ENCODE data around the gene RELT.

The RELT gene

GRCh38 chr11:73391665-73392064, 15.5 kb downstream of the RELT start:
- DNase-seq (ENCODE audit: low read depth, low spot score): no peak

- no peak for DNase-seq (ENCODE audit: low read depth, low spot score)
These were observed 16.2 kb downstream of the RELT start for GRCh38 chr11:73392108-73393010.

GRCh38 chr11:73393011-73393380, 16.8 kb downstream of the RELT start:
- DNase-seq (ENCODE audit: low read depth, low spot score): no peak

- peak; percentile 91 for DNase-seq (ENCODE audit: low read depth, low spot score)
These were observed 17.5 kb downstream of the RELT start for GRCh38 chr11:73393479-73394415.

GRCh38 chr11:73394416-73395296, 18.5 kb downstream of the RELT start:
- no peak for DNase-seq (ENCODE audit: low read depth, low spot score)

- DNase-seq (ENCODE audit: low read depth, low spot score): no peak
These were observed 19.4 kb downstream of the RELT start for GRCh38 chr11:73395297-73396208.

GRCh38 chr11:73396251-73396930, 20.2 kb downstream of the RELT start:
- no peak for DNase-seq (ENCODE audit: low read depth, low spot score)

GRCh38 chr11:73396985-73397384, 20.8 kb downstream of the RELT start:
- DNase-seq (ENCODE audit: low read depth, low spot score): no peak

- no peak for DNase-seq (ENCODE audit: low read depth, low spot score)
These were observed 21.4 kb downstream of the RELT start for GRCh38 chr11:73397468-73398131.

GRCh38 chr11:73398132-73398526, 21.9 kb downstream of the RELT start:
- no peak for DNase-seq (ENCODE audit: low read depth, low spot score)

- DNase-seq (ENCODE audit: low read depth, low spot score): no peak
These were observed 22.5 kb downstream of the RELT start for GRCh38 chr11:73398721-73399120.

- DNase-seq (ENCODE audit: low read depth, low spot score): no peak
These were observed 23.0 kb downstream of the RELT start for GRCh38 chr11:73399159-73399590.

GRCh38 chr11:73399636-73400035, 23.4 kb downstream of the RELT start:
- DNase-seq (ENCODE audit: low read depth, low spot score): no peak

GRCh38 chr11:73400293-73400692, 24.1 kb downstream of the RELT start:
- no peak for DNase-seq (ENCODE audit: low read depth, low spot score)

GRCh38 chr11:73401217-73401923, 25.2 kb downstream of the RELT start:
- peak; percentile 39 for DNase-seq (ENCODE audit: low read depth, low spot score)

- DNase-seq (ENCODE audit: low read depth, low spot score): no peak
These were observed 26.0 kb downstream of the RELT start for GRCh38 chr11:73401924-73402833.

- no peak for DNase-seq (ENCODE audit: low read depth, low spot score)
These were observed 26.6 kb downstream of the RELT start for GRCh38 chr11:73402834-73403185.

- DNase-seq (ENCODE audit: low read depth, low spot score): no peak
These were observed 27.3 kb downstream of the RELT start for GRCh38 chr11:73403541-73403940.

All from ELF-1 (cell line).